Endodermal cell (in vitro differentiated cells): ENCODE measurements around the gene EFEMP1. TPM values are rescaled to one million over a fixed set of nuclear protein-coding genes. Genes with fewer than 3 reads are reported as not detected.

ENCODE experiments used
- DNase-seq: peaks from one replicate; pipeline ENCODE4 v3.0.0-alpha.2; 2017
- H3K27ac ChIP-seq: 2 replicates; pipeline ENCODE4 v1.5.1; 2013; ENCODE audit warnings: mild to moderate bottlenecking, low read depth, low read length, moderate library complexity
- H3K27me3 ChIP-seq: 2 replicates; pipeline ENCODE4 v1.6.1; 2013; ENCODE audit warnings: mild to moderate bottlenecking, low read length, moderate library complexity; ENCODE audit not compliant: insufficient read depth, control insufficient read depth, poor library complexity, severe bottlenecking
- H3K36me3 ChIP-seq: 2 replicates; pipeline ENCODE4 v1.7.0; 2013; ENCODE audit warnings: mild to moderate bottlenecking, low read length, moderate library complexity; ENCODE audit not compliant: control insufficient read depth, insufficient read depth
- H3K4me1 ChIP-seq: one replicate; pipeline ENCODE4 v1.7.0; 2013; ENCODE audit warnings: low read length; ENCODE audit not compliant: control insufficient read depth, insufficient read depth
- H3K4me3 ChIP-seq: 2 replicates; pipeline ENCODE4 v1.5.1; 2013; ENCODE audit warnings: mild to moderate bottlenecking, low read length, moderate library complexity
- H3K9ac ChIP-seq: 2 replicates; pipeline ENCODE4 v1.6.1; 2013; ENCODE audit warnings: mild to moderate bottlenecking, low read length, moderate library complexity; ENCODE audit not compliant: poor library complexity, severe bottlenecking; ENCODE audit errors: extremely low read depth
- H3K9me3 ChIP-seq: 2 replicates; pipeline ENCODE4 v1.6.1; 2013; ENCODE audit warnings: mild to moderate bottlenecking, low read length, moderate library complexity; ENCODE audit not compliant: control insufficient read depth
- H3K27ac Mint-ChIP-seq: 2 replicates; pipeline ENCODE4 v1.8.0; 2020; ENCODE audit warnings: mixed read lengths
- H3K27me3 Mint-ChIP-seq: 2 replicates; pipeline ENCODE4 v1.8.0; 2021; ENCODE audit warnings: mild to moderate bottlenecking, mixed read lengths; ENCODE audit not compliant: insufficient read depth
- H3K36me3 Mint-ChIP-seq: 2 replicates; pipeline ENCODE4 v1.8.0; 2020; ENCODE audit warnings: low read depth, mixed read lengths
- H3K4me1 Mint-ChIP-seq: 2 replicates; pipeline ENCODE4 v1.8.0; 2020; ENCODE audit warnings: mixed read lengths
- H3K4me3 Mint-ChIP-seq: 2 replicates; pipeline ENCODE4 v1.8.0; 2020; ENCODE audit warnings: mild to moderate bottlenecking, moderate library complexity, mixed read lengths
- H3K9me3 Mint-ChIP-seq: 2 replicates; pipeline ENCODE4 v1.8.0; 2020; ENCODE audit warnings: mild to moderate bottlenecking, mixed read lengths
- CTCF ChIP-seq: fragments of 200-600 bp; sonication (generic); conservative IDR thresholded peaks from 2 replicates; pipeline ENCODE4 v1.5.0; 2021; ENCODE audit warnings: antibody characterized with exemption, mild to moderate bottlenecking
- WGBS, 2 experiments: methylation state at CpG; one replicate each; pipeline versions ENCODE4 v1.1.5 to v1.1.7; 2013; ENCODE audit warnings: missing lambda C conversion rate in 2 of 2, mixed read lengths in 1 of 2; ENCODE audit not compliant: insufficient coverage in 1 of 2, insufficient read length in 1 of 2; 5-methylcytosine and 5-hydroxymethylcytosine counted together
- total RNA-seq, 2 donors: library from RNA; stranded (reverse); fragmentation: NEBNext Ultra II Directional in 1 of 2; extraction: Animal tissue kit (Norgen Biotek cat#: 25700) in 1 of 2; gene quantifications; 2 replicates in 1 of 2; 3 replicates in 1 of 2; pipeline ENCODE4 v1.2.1, GENCODE V29; 2021

The EFEMP1 gene
- total RNA-seq, 2 donors from 2014 or later = 2.6 to 3.3 TPM

- no peak overlapping the region for H3K9ac ChIP-seq
- WGBS, 2 experiments = 60 to 67% methylated on average over 1 of the region's 1 CpG
- TF ChIP-seq CTCF = no peak
- H3K36me3 ChIP-seq = no peaks in the 10 kb centered on the region
- no peak overlapping the region for H3K27ac Mint-ChIP-seq
- H3K4me1 ChIP-seq = peaks cover 7% of the 10 kb centered on the region
- no peaks in the 10 kb centered on the region for H3K36me3 Mint-ChIP-seq
- H3K4me3 ChIP-seq = no peak overlapping the region
- no peaks in the 10 kb centered on the region for H3K9me3 ChIP-seq
- H3K4me1 Mint-ChIP-seq = peaks cover 12% of the 10 kb centered on the region
- no peak overlapping the region for H3K27ac ChIP-seq
- DNase-seq = no peak
- no peaks in the 10 kb centered on the region for H3K27me3 ChIP-seq
- H3K4me3 Mint-ChIP-seq = no peak overlapping the region
- H3K27me3 Mint-ChIP-seq = no peaks in the 10 kb centered on the region
- no peaks in the 10 kb centered on the region for H3K9me3 Mint-ChIP-seq
Measured at GRCh38 chr2:55901322-55901721, 22.3 kb downstream of the EFEMP1 start.

GRCh38 chr2:55899881-55900280 is 23.7 kb downstream of the EFEMP1 start:
- Histone ChIP-seq H3K27ac (no peak overlapping the region), H3K4me1 (peaks cover 7% of the 10 kb centered on the region), H3K27me3 (no peaks in the 10 kb centered on the region), H3K9me3 (no peaks in the 10 kb centered on the region), H3K4me3 (no peak overlapping the region), H3K36me3 (no peaks in the 10 kb centered on the region), H3K9ac (no peak overlapping the region)
- Mint-ChIP-seq H3K27me3 (no peaks in the 10 kb centered on the region), H3K27ac (no peak overlapping the region), H3K4me3 (no peak overlapping the region), H3K36me3 (no peaks in the 10 kb centered on the region), H3K4me1 (peaks cover 12% of the 10 kb centered on the region), H3K9me3 (no peaks in the 10 kb centered on the region)
- DNase-seq = no peak
- no peak for TF ChIP-seq CTCF
- 94 to 95% methylated on average over 2 of the region's 2 CpGs for WGBS, 2 experiments

GRCh38 chr2:55898386-55899040 is 25.1 kb downstream of the EFEMP1 start:
- DNase-seq = no peak
- H3K4me1 ChIP-seq = peaks cover 7% of the 10 kb centered on the region
- 95 to 96% methylated on average over 4 to 5 of the region's 5 CpGs for whole genome bisulfite sequencing, 2 experiments
- H3K36me3 ChIP-seq = no peaks in the 10 kb centered on the region
- Mint-ChIP-seq H3K9me3 (no peaks in the 10 kb centered on the region), H3K4me3 (no peak overlapping the region), H3K27me3 (no peaks in the 10 kb centered on the region), H3K36me3 (no peaks in the 10 kb centered on the region), H3K4me1 (peaks cover 12% of the 10 kb centered on the region), H3K27ac (no peak overlapping the region)
- no peak overlapping the region for H3K9ac ChIP-seq
- no peak for TF ChIP-seq CTCF
- H3K4me3 ChIP-seq = no peak overlapping the region
- no peaks in the 10 kb centered on the region for H3K9me3 ChIP-seq
- no peak overlapping the region for H3K27ac ChIP-seq
- H3K27me3 ChIP-seq = no peaks in the 10 kb centered on the region
